ENCODE data around the gene APMAP. TPM values are rescaled to one million over a fixed set of nuclear protein-coding genes. Genes with fewer than 3 reads are reported as not detected.

Gene APMAP
- total RNA-seq, 2 experiments from 2014 or later, result 36.7 to 40.0 TPM

DNA sequence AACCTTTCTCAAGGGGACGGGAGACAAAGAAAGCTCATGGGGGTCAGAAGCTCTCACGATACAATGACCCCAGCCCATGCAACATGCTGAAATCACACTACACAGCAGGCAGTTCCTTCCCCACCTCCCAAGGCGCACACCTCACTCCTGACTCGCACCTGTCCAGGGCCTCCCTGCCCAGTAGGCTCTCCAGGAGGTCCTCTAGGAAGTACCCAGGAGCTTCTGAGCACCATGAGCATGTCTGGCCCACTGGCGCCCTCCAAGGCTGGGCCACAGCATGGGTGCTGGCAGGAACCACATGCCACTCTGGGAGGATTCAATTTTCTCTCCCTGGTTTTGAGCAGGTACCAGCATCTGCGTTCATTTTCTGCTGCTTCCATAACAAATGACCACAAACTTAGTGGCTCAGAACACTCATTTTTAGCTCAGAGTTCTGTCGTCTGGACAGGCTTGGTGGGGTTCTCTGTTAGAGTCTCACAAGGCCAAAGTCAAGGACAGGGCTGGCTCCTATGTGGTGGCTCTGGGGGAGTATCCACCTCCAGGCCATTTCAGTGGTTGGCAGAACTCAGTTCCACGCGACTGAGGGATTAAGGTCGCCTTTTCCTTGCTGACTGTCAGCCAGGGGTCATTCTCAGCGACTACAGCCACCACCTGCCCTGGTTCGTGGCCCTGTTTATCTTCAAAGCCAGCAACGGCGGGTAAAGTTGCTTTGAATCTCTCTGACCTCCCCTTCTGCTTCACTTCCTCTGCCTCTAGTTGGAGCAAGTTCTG is 32.7 kb upstream of the APMAP start:
- POLR2A ChIA-PET, result no interaction called here
- no peak overlapping the region for H3K27ac Mint-ChIP-seq
- no peak overlapping the region for H3K4me3 Mint-ChIP-seq
- H3K27me3 Mint-ChIP-seq, result no peaks in the 10 kb centered on the region
- intact Hi-C loops (cut with micrococcal nuclease), result no loop called here
- H3K36me3 Mint-ChIP-seq (ENCODE audit: low read depth), result peaks cover 6% of the 10 kb centered on the region
- TF ChIP-seq, protein P1, sequence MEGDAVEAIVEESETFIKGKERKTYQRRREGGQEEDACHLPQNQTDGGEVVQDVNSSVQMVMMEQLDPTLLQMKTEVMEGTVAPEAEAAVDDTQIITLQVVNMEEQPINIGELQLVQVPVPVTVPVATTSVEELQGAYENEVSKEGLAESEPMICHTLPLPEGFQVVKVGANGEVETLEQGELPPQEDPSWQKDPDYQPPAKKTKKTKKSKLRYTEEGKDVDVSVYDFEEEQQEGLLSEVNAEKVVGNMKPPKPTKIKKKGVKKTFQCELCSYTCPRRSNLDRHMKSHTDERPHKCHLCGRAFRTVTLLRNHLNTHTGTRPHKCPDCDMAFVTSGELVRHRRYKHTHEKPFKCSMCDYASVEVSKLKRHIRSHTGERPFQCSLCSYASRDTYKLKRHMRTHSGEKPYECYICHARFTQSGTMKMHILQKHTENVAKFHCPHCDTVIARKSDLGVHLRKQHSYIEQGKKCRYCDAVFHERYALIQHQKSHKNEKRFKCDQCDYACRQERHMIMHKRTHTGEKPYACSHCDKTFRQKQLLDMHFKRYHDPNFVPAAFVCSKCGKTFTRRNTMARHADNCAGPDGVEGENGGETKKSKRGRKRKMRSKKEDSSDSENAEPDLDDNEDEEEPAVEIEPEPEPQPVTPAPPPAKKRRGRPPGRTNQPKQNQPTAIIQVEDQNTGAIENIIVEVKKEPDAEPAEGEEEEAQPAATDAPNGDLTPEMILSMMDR (IDR thresholded peaks at IDR 0.05), result no peak
- peaks cover 3% of the 10 kb centered on the region for H3K4me1 Mint-ChIP-seq (ENCODE audit: low read depth)
- ATAC-seq (no peak), DNase-seq (no peak)
- CTCF ChIA-PET, result interaction anchor here (1.0 kb wide), 2 partner anchors 29 to 40 kb away, joined by 3 read pairs; no protein-coding TSS in a partner anchor
- H3K9me3 Mint-ChIP-seq, result no peaks in the 10 kb centered on the region

GRCh38 chr20:25024171-25024570 is 31.6 kb upstream of the APMAP start:
- no peaks in the 10 kb centered on the region for H3K27me3 Mint-ChIP-seq
- no peak for DNase-seq
- H3K36me3 Mint-ChIP-seq (ENCODE audit: low read depth), result peaks cover 3% of the 10 kb centered on the region
- no peaks in the 10 kb centered on the region for H3K9me3 Mint-ChIP-seq
- TF ChIP-seq, protein P1 (IDR thresholded peaks at IDR 0.05), result no peak
- ATAC-seq, result no peak
- CTCF ChIA-PET, result interaction anchor here (1.0 to 1.5 kb wide), 2 partner anchors 13 to 41 kb away, joined by 3 to 5 read pairs; no protein-coding TSS in a partner anchor
- H3K4me1 Mint-ChIP-seq (ENCODE audit: low read depth), result peaks cover 2% of the 10 kb centered on the region
- intact Hi-C loops (cut with micrococcal nuclease), result no loop called here
- H3K27ac Mint-ChIP-seq, result no peak overlapping the region
- H3K4me3 Mint-ChIP-seq, result no peak overlapping the region
- POLR2A ChIA-PET, result no interaction called here

- no peaks in the 10 kb centered on the region for H3K9me3 Mint-ChIP-seq
- no peak overlapping the region for H3K27ac Mint-ChIP-seq
- H3K27me3 Mint-ChIP-seq, result no peaks in the 10 kb centered on the region
- intact Hi-C loops (cut with micrococcal nuclease), result no loop called here
- ChIA-PET CTCF (interaction anchor here (1.5 kb wide), 1 partner anchor 14 kb away, joined by 5 read pairs; no protein-coding TSS in a partner anchor), POLR2A (no interaction called here)
- no peaks in the 10 kb centered on the region for H3K4me1 Mint-ChIP-seq (ENCODE audit: low read depth)
- no peak for DNase-seq
- H3K36me3 Mint-ChIP-seq (ENCODE audit: low read depth), result peaks cover 3% of the 10 kb centered on the region
- TF ChIP-seq, protein P1 (IDR thresholded peaks at IDR 0.05), result no peak
- no peak for ATAC-seq
- H3K4me3 Mint-ChIP-seq, result no peak overlapping the region
These were observed 30.8 kb upstream of the APMAP start for GRCh38 chr20:25023356-25023755.

GRCh38 chr20:25022680-25023079 is 30.1 kb upstream of the APMAP start:
- Mint-ChIP-seq H3K27me3 (no peaks in the 10 kb centered on the region), H3K9me3 (no peaks in the 10 kb centered on the region), H3K4me1 (ENCODE audit: low read depth) (no peaks in the 10 kb centered on the region), H3K27ac (no peak overlapping the region), H3K4me3 (no peak overlapping the region), H3K36me3 (ENCODE audit: low read depth) (peaks cover 3% of the 10 kb centered on the region)
- no peak for ATAC-seq
- CTCF ChIA-PET, result interaction anchor here (0.7 to 1.5 kb wide), 2 partner anchors 12 to 15 kb away, joined by 3 to 5 read pairs; no protein-coding TSS in a partner anchor
- POLR2A ChIA-PET, result no interaction called here
- TF ChIP-seq, protein P1 (IDR thresholded peaks at IDR 0.05), result no peak
- intact Hi-C loops (cut with micrococcal nuclease), result no loop called here
- DNase-seq, result no peak

- intact Hi-C loops (cut with micrococcal nuclease), result no loop called here
- Mint-ChIP-seq H3K36me3 (ENCODE audit: low read depth) (peaks cover 3% of the 10 kb centered on the region), H3K9me3 (no peaks in the 10 kb centered on the region), H3K27me3 (no peaks in the 10 kb centered on the region), H3K4me3 (no peak overlapping the region), H3K4me1 (ENCODE audit: low read depth) (no peaks in the 10 kb centered on the region), H3K27ac (no peak overlapping the region)
- TF ChIP-seq, protein P1 (IDR thresholded peaks at IDR 0.05), result no peak
- ChIA-PET CTCF (interaction anchor here (1.1 kb wide), 1 partner anchor 13 kb away, joined by 3 read pairs; no protein-coding TSS in a partner anchor), POLR2A (interaction anchor here (1.3 kb wide), 1 partner anchor 11 kb away, joined by 4 read pairs; no protein-coding TSS in a partner anchor)
- ATAC-seq, result no peak
- DNase-seq, result no peak
These were observed 28.8 kb upstream of the APMAP start for GRCh38 chr20:25021336-25021735.
